Measurements from ENCODE around the gene DEFB131A.
"Not testable (repeated sequence)": the region's sequence is repeated elsewhere in the genome, so short reads cannot be mapped to it uniquely, and the experiment has no call there.

Gene DEFB131A

DNA sequence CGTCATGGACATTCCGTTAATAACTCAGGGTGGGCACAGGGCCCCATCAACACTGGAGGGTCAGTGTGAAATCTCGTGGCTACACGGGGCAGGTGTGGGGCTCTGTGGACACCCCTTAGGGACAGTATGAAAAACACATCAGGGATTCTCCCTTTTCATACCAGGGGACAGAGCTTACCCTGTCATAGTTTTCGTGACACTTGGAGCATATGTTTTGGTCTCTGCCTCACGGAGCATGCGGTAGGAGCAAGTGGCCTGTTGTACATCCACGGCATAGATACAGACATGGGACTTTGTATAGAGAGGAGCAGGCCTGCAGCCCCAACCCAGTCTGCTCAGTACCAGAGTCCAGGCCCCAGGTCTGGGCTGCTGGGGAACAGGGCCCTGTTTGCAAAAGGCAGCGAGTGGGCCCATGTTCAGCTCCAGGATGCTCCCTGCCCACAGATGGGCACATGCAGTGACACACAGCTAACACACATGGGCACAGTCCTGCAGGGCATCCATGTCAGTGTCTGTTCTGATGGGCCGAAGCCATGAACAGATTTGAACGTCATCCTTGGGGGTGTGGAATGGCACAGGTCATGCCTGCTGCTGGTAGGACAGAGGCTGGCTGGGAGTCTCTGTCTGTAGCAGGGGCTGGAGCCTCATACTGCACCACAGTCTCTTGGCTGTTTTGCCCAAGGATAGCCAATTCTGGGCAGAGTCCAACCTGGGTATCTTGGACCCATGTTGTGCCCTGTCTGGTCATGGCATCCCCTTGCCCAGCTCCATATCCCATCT, 50.2 kb downstream of the DEFB131A start:
- DNase-seq (ENCODE audit: low read depth in 2 of 3, low spot score in 2 of 3), result not testable (repeated sequence)

GRCh38 chr4:9495443-9495842, 51.2 kb downstream of the DEFB131A start:
- peak; percentile 32 to 66 (median 44) for DNase-seq (ENCODE audit: low read depth in 2 of 3, low spot score in 2 of 3)

DNA sequence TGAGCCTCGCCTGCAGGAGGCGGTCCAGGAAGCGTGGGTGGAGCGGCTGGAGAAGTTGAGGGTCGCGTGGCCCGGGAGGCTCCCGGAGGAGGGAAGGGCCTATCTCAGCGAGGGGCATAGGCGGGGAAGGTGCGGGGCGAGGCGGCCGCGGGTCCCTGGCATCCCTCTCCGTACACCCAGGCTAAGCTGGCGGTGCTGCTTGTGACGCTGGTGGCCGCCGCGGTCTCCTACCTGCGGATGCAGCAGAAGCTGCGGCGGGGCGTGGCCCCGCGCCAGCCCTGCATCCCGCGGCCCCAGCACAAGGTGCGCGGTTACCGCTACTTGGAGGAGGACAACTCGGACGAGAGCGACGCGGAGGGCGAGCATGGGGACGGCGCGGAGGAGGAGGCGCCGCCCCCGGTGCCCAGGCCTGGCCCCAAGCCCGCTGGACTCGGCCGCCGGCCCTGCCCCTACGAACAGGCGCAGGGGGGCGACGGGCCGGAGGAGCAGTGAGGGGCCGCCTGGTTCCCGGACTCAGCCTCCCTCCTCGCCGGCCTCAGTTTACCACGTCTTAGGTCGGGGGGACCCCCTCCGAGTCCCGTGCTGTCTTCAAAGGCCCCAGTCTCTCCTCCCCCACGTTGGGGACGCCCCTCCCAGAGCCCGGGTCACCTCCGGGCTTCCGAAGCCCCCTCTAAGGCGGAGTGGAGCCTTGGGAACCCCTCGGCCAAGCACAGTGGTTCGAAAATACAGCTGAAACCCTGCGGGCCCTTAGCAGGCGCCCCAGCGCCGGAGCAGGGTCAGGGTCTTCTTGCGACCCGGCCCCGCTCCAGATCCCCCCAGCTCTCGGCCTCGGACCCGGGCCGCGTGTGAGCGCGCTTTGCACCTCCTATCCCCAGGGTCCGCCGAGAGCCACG, 53.6 kb downstream of the DEFB131A start:
- not testable (repeated sequence) for DNase-seq (ENCODE audit: low read depth in 2 of 3, low spot score in 2 of 3)

GRCh38 chr4:9498468-9499040, 54.3 kb downstream of the DEFB131A start:
- not testable (repeated sequence) for DNase-seq (ENCODE audit: low read depth in 2 of 3, low spot score in 2 of 3)

DNA sequence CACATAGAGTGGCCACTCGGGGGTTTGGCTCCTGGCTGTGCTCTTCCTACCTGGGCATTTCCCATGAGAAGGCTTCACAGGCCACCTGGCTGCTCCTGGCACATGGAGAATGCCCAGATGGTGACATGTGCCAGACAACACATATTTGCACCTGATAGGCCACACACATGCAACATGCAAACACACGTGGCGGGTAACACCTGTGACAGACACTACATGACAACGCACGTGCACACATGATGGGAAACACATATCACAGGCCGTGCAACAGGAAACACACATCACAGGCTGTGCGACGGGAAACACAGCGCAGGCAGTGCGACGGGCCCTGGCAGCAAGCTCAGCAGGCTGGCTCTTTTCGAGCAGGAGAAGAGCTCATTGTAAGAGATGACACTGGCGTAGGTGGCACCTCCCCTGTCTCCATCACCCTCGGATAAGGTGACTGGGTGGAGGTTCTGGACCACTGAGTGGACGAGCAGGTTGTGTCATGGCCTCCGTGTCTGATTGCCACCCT, 55.8 kb downstream of the DEFB131A start:
- DNase-seq (ENCODE audit: low read depth in 2 of 3, low spot score in 2 of 3), result not testable (repeated sequence)
